Measurements from ENCODE around the gene SMCO4.

DNA sequence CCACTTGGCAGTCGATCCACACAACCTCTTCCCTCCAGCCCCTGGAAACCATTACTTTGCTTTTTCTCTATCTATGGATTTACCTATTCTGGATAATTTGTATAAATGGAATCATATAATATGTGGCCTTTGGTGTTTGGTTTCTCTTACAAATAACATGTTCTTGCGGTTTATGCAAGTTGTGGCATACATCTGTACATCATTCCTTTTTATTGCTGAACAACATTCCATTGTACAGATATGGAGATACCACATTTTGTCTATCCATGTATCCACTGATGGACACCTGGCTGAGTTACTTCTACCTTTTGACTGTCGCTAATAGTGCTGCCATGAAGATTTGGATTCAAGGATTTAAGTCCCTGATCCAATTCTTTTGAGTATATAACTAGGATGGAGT, 25.1 kb downstream of the SMCO4 start:
- TF ChIP-seq CTCF (IDR thresholded peaks at IDR 0.05) (no peak), POLR2A (IDR thresholded peaks at IDR 0.05) (no peak)

Data from Peyer's patch (tissue), 4 donors.